ENCODE results near the gene SELENOI. TPM values are rescaled to one million over a fixed set of nuclear protein-coding genes. Genes with fewer than 3 reads are reported as not detected.
"Not testable (repeated sequence)": the region's sequence is repeated elsewhere in the genome, so short reads cannot be mapped to it uniquely, and the experiment has no call there.

The SELENOI gene
- total RNA-seq, 1 donor from 2014 or later, result 13.4 TPM

DNA sequence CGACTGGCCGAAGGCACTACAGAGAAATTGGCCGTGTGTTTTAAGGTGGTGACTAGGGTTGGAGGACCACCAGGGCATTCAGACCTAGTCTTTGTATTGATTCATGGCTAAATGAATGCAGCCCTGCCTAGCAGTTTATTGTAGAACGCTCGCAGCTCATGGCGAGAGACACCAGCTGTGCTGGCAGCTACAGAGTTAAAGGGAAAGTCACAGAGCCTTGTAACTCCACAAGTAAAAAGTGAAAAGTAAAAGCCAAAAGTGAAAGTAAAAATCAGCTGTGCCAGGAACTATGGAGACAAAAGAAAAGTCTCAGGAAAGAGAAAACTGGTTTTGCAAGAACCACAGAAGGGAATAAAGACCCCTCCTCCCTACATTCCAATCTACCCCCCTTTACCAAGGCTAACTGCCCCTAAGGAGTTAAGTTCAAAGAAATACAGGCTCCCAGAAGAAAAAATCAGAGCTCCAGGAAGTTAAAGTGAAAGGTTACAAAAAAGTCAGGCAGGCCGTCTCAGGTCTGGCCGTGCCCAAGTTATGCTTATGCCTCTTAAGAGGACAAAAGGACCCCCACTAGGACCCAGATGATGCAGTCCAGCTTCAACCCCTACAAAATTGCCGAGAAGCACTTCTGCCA lies 46.4 kb upstream of the SELENOI start:
- Histone ChIP-seq H3K27me3 (ENCODE audit: low read depth) (no peaks in the 10 kb centered on the region), H3K4me1 (peaks cover 11% of the 10 kb centered on the region), H3K4me3 (peak overlapping the region; percentile 69), H3K36me3 (no peaks in the 10 kb centered on the region), H3K27ac (peak overlapping the region; percentile 89), H3K9me3 (no peaks in the 10 kb centered on the region)
- intact Hi-C loops (cut with DNase I), result no loop called here
- DNase-seq (no peak), ATAC-seq (peak; percentile 79 to 85)
- TF ChIP-seq, protein P1, sequence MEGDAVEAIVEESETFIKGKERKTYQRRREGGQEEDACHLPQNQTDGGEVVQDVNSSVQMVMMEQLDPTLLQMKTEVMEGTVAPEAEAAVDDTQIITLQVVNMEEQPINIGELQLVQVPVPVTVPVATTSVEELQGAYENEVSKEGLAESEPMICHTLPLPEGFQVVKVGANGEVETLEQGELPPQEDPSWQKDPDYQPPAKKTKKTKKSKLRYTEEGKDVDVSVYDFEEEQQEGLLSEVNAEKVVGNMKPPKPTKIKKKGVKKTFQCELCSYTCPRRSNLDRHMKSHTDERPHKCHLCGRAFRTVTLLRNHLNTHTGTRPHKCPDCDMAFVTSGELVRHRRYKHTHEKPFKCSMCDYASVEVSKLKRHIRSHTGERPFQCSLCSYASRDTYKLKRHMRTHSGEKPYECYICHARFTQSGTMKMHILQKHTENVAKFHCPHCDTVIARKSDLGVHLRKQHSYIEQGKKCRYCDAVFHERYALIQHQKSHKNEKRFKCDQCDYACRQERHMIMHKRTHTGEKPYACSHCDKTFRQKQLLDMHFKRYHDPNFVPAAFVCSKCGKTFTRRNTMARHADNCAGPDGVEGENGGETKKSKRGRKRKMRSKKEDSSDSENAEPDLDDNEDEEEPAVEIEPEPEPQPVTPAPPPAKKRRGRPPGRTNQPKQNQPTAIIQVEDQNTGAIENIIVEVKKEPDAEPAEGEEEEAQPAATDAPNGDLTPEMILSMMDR (IDR thresholded peaks at IDR 0.05), result no peak

DNA sequence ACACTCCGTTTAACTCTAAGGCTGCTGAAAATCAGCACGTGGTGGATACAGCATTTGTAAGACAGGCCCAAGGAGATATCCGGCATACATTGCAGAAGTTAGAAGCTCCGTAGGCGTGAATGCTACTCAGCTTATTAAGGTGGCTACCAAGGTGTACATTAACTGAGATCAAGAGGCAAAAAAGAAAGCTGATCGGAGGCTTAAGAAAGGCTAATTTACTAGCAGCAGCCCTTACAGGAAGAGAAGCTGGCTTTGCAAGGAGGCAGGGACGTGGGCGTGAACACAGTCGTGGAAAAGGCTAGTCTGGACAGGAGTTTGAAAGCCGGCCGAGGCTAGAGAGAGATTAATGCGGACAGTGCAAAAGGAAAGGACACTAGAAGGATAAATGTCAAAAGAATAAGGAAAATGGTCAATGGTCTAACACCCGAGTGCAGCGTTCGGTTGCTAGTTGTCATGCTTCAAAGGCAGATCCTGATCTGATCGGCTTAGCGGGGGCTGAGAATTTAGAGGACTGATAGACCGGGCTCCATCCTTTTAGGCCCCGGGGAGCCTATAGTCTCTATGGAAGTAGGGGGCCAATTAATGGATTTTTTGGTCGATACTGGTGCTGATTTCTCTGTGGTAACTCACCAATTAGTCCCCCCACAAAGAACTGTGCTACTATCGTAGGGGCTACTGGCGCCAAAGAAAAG lies 45.6 kb upstream of the SELENOI start:
- Histone ChIP-seq H3K36me3 (no peaks in the 10 kb centered on the region), H3K4me1 (peaks cover 11% of the 10 kb centered on the region), H3K9me3 (no peaks in the 10 kb centered on the region), H3K4me3 (peak overlapping the region; percentile 69), H3K27me3 (ENCODE audit: low read depth) (no peaks in the 10 kb centered on the region), H3K27ac (peak overlapping the region; percentile 89)
- ATAC-seq (peak in 1 of 2 donors; percentile 41), DNase-seq (no peak)
- TF ChIP-seq, protein P1 (IDR thresholded peaks at IDR 0.05), result no peak
- intact Hi-C loops (cut with DNase I), result no loop called here

GRCh38 chr2:26302846-26303245 lies 43.1 kb upstream of the SELENOI start:
- intact Hi-C loops (cut with DNase I), result no loop called here
- no peaks in the 10 kb centered on the region for H3K9me3 ChIP-seq
- no peak for ATAC-seq
- H3K4me3 ChIP-seq, result no peak overlapping the region
- H3K27me3 ChIP-seq (ENCODE audit: low read depth), result no peaks in the 10 kb centered on the region
- no peaks in the 10 kb centered on the region for H3K36me3 ChIP-seq
- H3K27ac ChIP-seq, result no peak overlapping the region
- peaks cover 11% of the 10 kb centered on the region for H3K4me1 ChIP-seq
- TF ChIP-seq, protein P1 (IDR thresholded peaks at IDR 0.05), result no peak
- DNase-seq, result no peak

- intact Hi-C loops (cut with DNase I); DNase-seq; H3K4me1 ChIP-seq; H3K27ac ChIP-seq; H3K9me3 ChIP-seq; H3K4me3 ChIP-seq; H3K36me3 ChIP-seq; ATAC-seq; H3K27me3 ChIP-seq (ENCODE audit: low read depth): not testable (repeated sequence)
Measured at GRCh38 chr2:26305094-26305493, 40.8 kb upstream of the SELENOI start.

DNA sequence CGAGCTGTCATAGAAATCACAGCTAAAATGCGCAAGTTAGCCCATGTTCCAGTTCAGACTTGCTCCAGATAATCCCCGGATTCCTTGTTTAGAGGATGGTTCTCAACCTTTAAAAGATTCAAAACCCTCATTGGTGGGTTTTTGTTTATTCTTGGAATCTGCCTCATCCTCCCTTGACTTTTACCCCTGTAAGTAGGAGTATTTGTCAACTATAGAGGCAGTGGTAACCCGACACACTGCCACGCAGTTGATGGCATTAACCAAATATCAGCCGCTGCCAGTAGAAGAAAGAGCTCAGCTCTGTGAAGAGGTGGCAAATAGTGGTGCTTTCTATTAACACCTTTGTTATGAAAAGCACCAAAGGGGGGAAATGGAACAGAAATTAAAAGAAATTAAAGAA lies 40.4 kb upstream of the SELENOI start:
- DNase-seq (no peak), ATAC-seq (no peak)
- peaks cover 4% of the 10 kb centered on the region for H3K4me1 ChIP-seq
- H3K9me3 ChIP-seq, result no peaks in the 10 kb centered on the region
- intact Hi-C loops (cut with DNase I), result no loop called here
- TF ChIP-seq, protein P1 (IDR thresholded peaks at IDR 0.05), result no peak
- no peaks in the 10 kb centered on the region for H3K27me3 ChIP-seq (ENCODE audit: low read depth)
- no peak overlapping the region for H3K27ac ChIP-seq
- no peak overlapping the region for H3K4me3 ChIP-seq
- H3K36me3 ChIP-seq, result no peaks in the 10 kb centered on the region

DNA sequence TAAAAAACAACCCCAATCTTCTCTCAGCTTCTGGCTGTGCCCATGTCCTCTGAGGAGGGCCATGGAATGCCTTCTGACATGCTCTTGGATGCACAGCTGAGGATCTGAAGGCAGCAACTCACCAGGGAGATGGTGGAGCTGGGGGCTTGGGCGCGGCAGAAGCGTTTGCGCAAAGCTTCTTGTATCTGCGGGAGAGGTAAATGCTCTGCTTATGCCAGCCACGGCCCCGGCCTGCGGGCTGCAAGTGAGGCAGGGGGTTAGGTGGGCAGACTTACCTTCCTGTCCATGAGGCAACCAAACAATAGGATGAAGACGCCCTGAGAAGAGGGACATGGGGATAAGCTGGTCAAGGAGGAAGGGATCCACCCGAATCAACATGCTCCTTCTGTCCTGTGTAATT lies 36.0 kb upstream of the SELENOI start:
- Histone ChIP-seq H3K27ac (no peak overlapping the region), H3K4me3 (no peak overlapping the region), H3K27me3 (ENCODE audit: low read depth) (no peaks in the 10 kb centered on the region), H3K4me1 (no peaks in the 10 kb centered on the region), H3K9me3 (no peaks in the 10 kb centered on the region), H3K36me3 (no peaks in the 10 kb centered on the region)
- TF ChIP-seq, protein P1 (IDR thresholded peaks at IDR 0.05), result no peak
- DNase-seq (no peak), ATAC-seq (no peak)
- intact Hi-C loops (cut with DNase I), result no loop called here

Data from lower lobe of right lung (tissue), 2 donors.